HEK293 (cell line): Measurements from ENCODE around the gene ZBTB24.

Experiments used
- CTCF ChIA-PET: fragments of 350-600 bp; formaldehyde crosslinking; extraction: SDS; loops from one replicate; lab custom pipeline; 2021; ENCODE audit warnings: antibody characterized with exemption; lab: Yijun Ruan, JAX
- POLR2A ChIA-PET: fragments of 300-600 bp; formaldehyde crosslinking; extraction: SDS; loops from one replicate; lab custom pipeline; 2020; ENCODE audit warnings: antibody characterized with exemption, inconsistent platforms; lab: Yijun Ruan, JAX
- H3K27ac ChIP-seq: fragments of 200-500 bp; sonication (Bioruptor generic); 2 replicates; pipeline ENCODE4 v1.5.1; 2014; ENCODE audit warnings: low read depth, low read length, control low read depth, inconsistent platforms; ENCODE audit errors: extremely low read depth
- H3K36me3 ChIP-seq, 2 experiments: fragments of 200-500 bp in 1 of 2; sonication (Bioruptor generic) in 1 of 2; 1 replicate in 1 of 2; 2 replicates in 1 of 2; pipeline ENCODE4 v1.5.1; 2014 to 2017; ENCODE audit warnings: inconsistent platforms in 2 of 2, low read length in 2 of 2; ENCODE audit not compliant: control insufficient read depth in 2 of 2, insufficient read depth in 1 of 2
- H3K4me1 ChIP-seq: fragments of 200-500 bp; sonication (Bioruptor generic); 2 replicates; pipeline ENCODE4 v1.5.1; 2014; ENCODE audit warnings: mild to moderate bottlenecking, low read length, inconsistent platforms; ENCODE audit not compliant: control insufficient read depth, insufficient read depth
- H3K4me3 ChIP-seq: 2 replicates; pipeline ENCODE4 v1.5.1; 2011; ENCODE audit warnings: low read depth, mild to moderate bottlenecking, control low read depth, low read length, moderate library complexity
- H3K9me3 ChIP-seq: fragments of 200-500 bp; sonication (Bioruptor generic); 2 replicates; pipeline ENCODE4 v1.5.1; 2014; ENCODE audit warnings: low read depth, low read length, inconsistent platforms; ENCODE audit not compliant: control insufficient read depth, insufficient read depth
- GLIS2 ChIP-seq: fragments of 450-650 bp; formaldehyde crosslinking; IDR thresholded peaks from 2 replicates; pipeline ENCODE4 v1.5.1; 2016; ENCODE audit warnings: missing biosample characterization, missing genetic modification characterization
- KLF10 ChIP-seq: fragments of 450-650 bp; IDR thresholded peaks from 2 replicates; pipeline ENCODE4 v1.5.1; 2018; ENCODE audit warnings: missing biosample characterization, mild to moderate bottlenecking, missing genetic modification characterization
- SETDB1 ChIP-seq: IDR thresholded peaks from one replicate; pipeline ENCODE4 v1.6.1; 2017; ENCODE audit warnings: mild to moderate bottlenecking, low read length, moderate library complexity, mixed read lengths; ENCODE audit not compliant: insufficient read length
- TCF7L2 ChIP-seq: IDR thresholded peaks from 2 replicates; pipeline ENCODE4 v1.6.1; 2011; ENCODE audit warnings: low read depth, mild to moderate bottlenecking, inconsistent platforms, low read length, moderate library complexity, borderline replicate concordance
- ZBTB1 ChIP-seq: fragments of 450-650 bp; formaldehyde crosslinking; IDR thresholded peaks from 2 replicates; pipeline ENCODE4 v1.5.1; 2016; ENCODE audit warnings: missing biosample characterization, missing genetic modification characterization
- ZBTB8A ChIP-seq: fragments of 450-650 bp; formaldehyde crosslinking; IDR thresholded peaks from 2 replicates; pipeline ENCODE4 v1.5.1; 2016; ENCODE audit warnings: missing biosample characterization, missing genetic modification characterization
- ZFP37 ChIP-seq: fragments of 450-650 bp; formaldehyde crosslinking; IDR thresholded peaks from 2 replicates; pipeline ENCODE4 v1.5.1; 2016; ENCODE audit warnings: missing biosample characterization, missing genetic modification characterization
- ZNF133 ChIP-seq: fragments of 450-650 bp; formaldehyde crosslinking; IDR thresholded peaks from 2 replicates; pipeline ENCODE4 v1.5.1; 2016; ENCODE audit warnings: missing biosample characterization, missing genetic modification characterization
- ZNF214 ChIP-seq: fragments of 450-650 bp; formaldehyde crosslinking; IDR thresholded peaks from 2 replicates; pipeline ENCODE4 v1.5.1; 2017; ENCODE audit warnings: missing biosample characterization, mild to moderate bottlenecking, missing genetic modification characterization, borderline replicate concordance
- ZNF239 ChIP-seq: fragments of 450-650 bp; formaldehyde crosslinking; IDR thresholded peaks from 2 replicates; pipeline ENCODE4 v1.5.1; 2016; ENCODE audit warnings: missing biosample characterization, missing genetic modification characterization
- ZNF514 ChIP-seq: fragments of 450-650 bp; formaldehyde crosslinking; IDR thresholded peaks from 2 replicates; pipeline ENCODE4 v1.5.1; 2016; ENCODE audit warnings: missing biosample characterization, missing genetic modification characterization
- ZNF530 ChIP-seq: fragments of 450-650 bp; formaldehyde crosslinking; IDR thresholded peaks from 2 replicates; pipeline ENCODE4 v1.5.1; 2016; ENCODE audit warnings: low read depth, missing biosample characterization, missing genetic modification characterization
- ZNF558 ChIP-seq: fragments of 450-650 bp; formaldehyde crosslinking; IDR thresholded peaks from 2 replicates; pipeline ENCODE4 v1.5.1; 2016; ENCODE audit warnings: missing biosample characterization, missing genetic modification characterization
- ZNF654 ChIP-seq: fragments of 450-650 bp; formaldehyde crosslinking; IDR thresholded peaks from 2 replicates; pipeline ENCODE4 v1.5.1; 2016; ENCODE audit warnings: low read depth, missing biosample characterization, missing genetic modification characterization
- ZNF792 ChIP-seq: fragments of 450-650 bp; formaldehyde crosslinking; IDR thresholded peaks from 2 replicates; pipeline ENCODE4 v1.5.1; 2016; ENCODE audit warnings: missing biosample characterization, missing genetic modification characterization
- TF ChIP-seq, protein P1 (sequence below): fragments of 450-650 bp; formaldehyde crosslinking; IDR thresholded peaks from 2 replicates; pipeline ENCODE4 v1.5.1; 2016; ENCODE audit warnings: missing biosample characterization, missing genetic modification characterization
- TF ChIP-seq, protein P2 (sequence below): fragments of 450-650 bp; formaldehyde crosslinking; IDR thresholded peaks from 2 replicates; pipeline ENCODE4; 2016; ENCODE audit warnings: missing biosample characterization, missing genetic modification characterization
- TF ChIP-seq, protein P3 (sequence below): fragments of 450-650 bp; formaldehyde crosslinking; IDR thresholded peaks from 2 replicates; pipeline ENCODE4 v1.5.1; 2016; ENCODE audit warnings: missing biosample characterization, missing genetic modification characterization

Gene ZBTB24

DNA sequence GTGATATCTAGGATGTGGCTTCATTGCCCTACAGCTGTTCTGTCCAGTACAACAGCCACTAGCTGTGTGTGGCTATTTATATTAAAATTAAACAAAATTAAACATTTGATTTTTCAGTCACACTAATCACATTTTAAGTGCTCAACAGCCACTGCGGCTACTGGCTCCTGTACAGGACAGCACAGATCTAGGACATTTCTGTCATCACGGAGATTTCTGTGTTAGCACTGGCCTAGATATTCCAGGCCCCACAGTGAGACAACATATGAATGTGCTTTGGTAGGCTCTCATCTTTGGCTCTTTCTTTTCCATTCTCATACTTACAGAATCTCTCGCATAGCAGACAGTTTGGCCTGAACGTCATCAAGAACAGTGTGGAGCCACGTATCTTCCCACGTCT lies 48.4 kb upstream of the ZBTB24 start:
- CTCF ChIA-PET: no interaction called here

DNA sequence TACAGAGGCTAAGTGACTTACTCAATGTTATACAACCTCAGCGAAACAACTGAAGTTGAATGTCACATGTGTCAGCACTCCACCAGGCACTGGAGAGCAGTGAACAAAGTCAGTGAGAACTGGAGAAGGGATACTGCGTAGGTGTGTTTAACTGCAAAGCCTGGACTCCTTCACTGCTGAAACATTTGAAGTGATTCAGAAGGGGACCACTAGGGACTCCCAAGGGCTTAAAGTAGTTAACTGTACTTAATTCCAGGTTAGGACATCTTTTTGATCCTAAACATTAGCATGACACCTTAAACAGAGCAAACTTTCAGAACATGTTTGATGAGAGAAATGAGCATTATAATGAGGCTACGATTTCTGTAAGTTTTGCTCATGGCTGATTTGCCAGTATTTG lies 45.0 kb upstream of the ZBTB24 start:
- no peak overlapping the region for H3K27ac ChIP-seq
- TF ChIP-seq, protein P1, sequence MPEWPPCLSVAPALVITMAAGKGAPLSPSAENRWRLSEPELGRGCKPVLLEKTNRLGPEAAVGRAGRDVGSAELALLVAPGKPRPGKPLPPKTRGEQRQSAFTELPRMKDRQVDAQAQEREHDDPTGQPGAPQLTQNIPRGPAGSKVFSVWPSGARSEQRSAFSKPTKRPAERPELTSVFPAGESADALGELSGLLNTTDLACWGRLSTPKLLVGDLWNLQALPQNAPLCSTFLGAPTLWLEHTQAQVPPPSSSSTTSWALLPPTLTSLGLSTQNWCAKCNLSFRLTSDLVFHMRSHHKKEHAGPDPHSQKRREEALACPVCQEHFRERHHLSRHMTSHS (tag by site-specific recombination): no peak
- TF ChIP-seq, protein P2, sequence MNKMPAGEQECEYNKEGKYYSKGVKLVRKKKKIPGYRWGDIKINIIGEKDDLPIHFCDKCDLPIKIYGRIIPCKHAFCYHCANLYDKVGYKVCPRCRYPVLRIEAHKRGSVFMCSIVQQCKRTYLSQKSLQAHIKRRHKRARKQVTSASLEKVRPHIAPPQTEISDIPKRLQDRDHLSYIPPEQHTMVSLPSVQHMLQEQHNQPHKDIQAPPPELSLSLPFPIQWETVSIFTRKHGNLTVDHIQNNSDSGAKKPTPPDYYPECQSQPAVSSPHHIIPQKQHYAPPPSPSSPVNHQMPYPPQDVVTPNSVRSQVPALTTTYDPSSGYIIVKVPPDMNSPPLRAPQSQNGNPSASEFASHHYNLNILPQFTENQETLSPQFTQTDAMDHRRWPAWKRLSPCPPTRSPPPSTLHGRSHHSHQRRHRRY (tag by site-specific recombination): no peak
- TF ChIP-seq TCF7L2 (no peak), KLF10 (no peak)
- no peak overlapping the region for H3K4me3 ChIP-seq
- no peaks in the 10 kb centered on the region for H3K9me3 ChIP-seq
- ChIA-PET CTCF (interaction anchor here (0.6 to 6.0 kb wide), 18 partner anchors 10 to 1234 kb away, joined by 3 to 49 read pairs (median 4); no protein-coding TSS in a partner anchor), POLR2A (no interaction called here)
- H3K36me3 ChIP-seq: no peaks in the 10 kb centered on the region
- no peaks in the 10 kb centered on the region for H3K4me1 ChIP-seq

More for the DNA sequence above, 48.4 kb upstream of the ZBTB24 start:
- no peaks in the 10 kb centered on the region for H3K4me1 ChIP-seq
- TF ChIP-seq ZNF214 (no peak), ZBTB8A (tag by site-specific recombination) (no peak), GLIS2 (tag by site-specific recombination) (no peak), ZFP37 (tag by site-specific recombination) (no peak)
- no peak overlapping the region for H3K4me3 ChIP-seq
- no peak overlapping the region for H3K27ac ChIP-seq
- H3K9me3 ChIP-seq: no peaks in the 10 kb centered on the region
- no peaks in the 10 kb centered on the region for H3K36me3 ChIP-seq
- POLR2A ChIA-PET: no interaction called here

DNA sequence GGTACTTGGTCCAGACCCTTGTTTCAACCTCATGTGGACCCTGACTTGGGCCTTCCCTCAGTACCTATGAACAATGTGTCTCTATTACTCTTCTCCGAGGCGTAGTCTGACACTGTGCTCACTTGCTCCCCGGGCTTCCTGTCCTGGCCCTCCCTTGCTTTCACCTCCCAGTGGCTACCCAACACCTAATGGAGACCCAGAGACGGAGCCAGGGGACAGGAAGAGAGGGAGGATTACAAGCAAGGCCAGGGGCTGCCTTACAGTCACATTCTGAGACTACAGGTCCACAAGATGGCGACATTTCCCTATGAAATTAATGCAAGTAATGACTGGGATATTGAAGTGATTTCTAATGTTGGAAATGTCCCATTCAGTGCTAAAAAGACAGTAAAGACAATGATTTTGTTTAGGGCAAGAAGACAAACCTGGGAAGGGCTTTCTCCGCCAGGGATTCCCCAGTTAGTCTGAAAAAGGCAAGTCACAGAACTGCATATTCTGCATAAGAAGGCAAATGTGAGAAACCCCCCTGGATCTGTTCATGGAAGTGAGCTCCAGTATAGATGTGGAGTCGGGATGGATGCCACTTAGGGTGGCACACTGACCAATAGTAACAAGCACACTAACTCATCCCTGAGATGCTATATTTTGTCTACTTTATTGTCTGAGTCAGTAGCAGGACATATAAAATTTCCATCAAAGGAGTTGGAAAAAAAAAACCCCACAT lies 44.0 kb upstream of the ZBTB24 start:
- TF ChIP-seq, protein P3, sequence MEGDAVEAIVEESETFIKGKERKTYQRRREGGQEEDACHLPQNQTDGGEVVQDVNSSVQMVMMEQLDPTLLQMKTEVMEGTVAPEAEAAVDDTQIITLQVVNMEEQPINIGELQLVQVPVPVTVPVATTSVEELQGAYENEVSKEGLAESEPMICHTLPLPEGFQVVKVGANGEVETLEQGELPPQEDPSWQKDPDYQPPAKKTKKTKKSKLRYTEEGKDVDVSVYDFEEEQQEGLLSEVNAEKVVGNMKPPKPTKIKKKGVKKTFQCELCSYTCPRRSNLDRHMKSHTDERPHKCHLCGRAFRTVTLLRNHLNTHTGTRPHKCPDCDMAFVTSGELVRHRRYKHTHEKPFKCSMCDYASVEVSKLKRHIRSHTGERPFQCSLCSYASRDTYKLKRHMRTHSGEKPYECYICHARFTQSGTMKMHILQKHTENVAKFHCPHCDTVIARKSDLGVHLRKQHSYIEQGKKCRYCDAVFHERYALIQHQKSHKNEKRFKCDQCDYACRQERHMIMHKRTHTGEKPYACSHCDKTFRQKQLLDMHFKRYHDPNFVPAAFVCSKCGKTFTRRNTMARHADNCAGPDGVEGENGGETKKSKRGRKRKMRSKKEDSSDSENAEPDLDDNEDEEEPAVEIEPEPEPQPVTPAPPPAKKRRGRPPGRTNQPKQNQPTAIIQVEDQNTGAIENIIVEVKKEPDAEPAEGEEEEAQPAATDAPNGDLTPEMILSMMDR: peak; percentile 53; the same call in 1 of the 2 replicates
- no peak for TF ChIP-seq ZNF792 (tag by site-specific recombination)
- TF ChIP-seq ZNF530 (tag by site-specific recombination): peak; percentile 81; the same call in 1 of the 2 replicates
- TF ChIP-seq ZNF654: peak; percentile 92
- no peaks in the 10 kb centered on the region for H3K9me3 ChIP-seq
- CTCF ChIA-PET: interaction anchor here (0.6 to 6.0 kb wide), 21 partner anchors 9 to 1235 kb away, joined by 3 to 49 read pairs (median 5); no protein-coding TSS in a partner anchor
- POLR2A ChIA-PET: no interaction called here
- no peaks in the 10 kb centered on the region for H3K36me3 ChIP-seq
- no peak overlapping the region for H3K4me3 ChIP-seq
- H3K27ac ChIP-seq: no peak overlapping the region
- H3K4me1 ChIP-seq: no peaks in the 10 kb centered on the region

DNA sequence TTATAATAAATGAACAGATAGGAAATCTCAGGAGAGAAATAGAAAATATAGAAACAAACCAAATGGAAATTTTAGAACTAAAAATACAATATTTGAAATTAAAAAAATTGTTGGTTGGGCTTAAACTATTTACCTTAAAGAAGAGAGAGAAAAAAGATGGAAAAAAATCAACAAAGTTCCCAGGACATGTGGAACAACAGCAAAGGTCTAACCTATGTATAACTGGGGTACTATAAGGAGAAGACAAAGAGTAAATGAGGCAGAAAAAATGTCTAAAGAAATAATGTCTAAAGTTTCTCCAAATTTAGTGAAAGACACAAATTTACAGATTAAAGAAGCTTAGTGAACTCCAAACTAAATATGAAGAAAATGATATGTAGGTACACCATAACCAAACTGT lies 41.1 kb upstream of the ZBTB24 start:
- Histone ChIP-seq H3K27ac (no peak overlapping the region), H3K4me1 (no peaks in the 10 kb centered on the region), H3K4me3 (no peak overlapping the region), H3K9me3 (no peaks in the 10 kb centered on the region)
- POLR2A ChIA-PET: no interaction called here
- TF ChIP-seq ZNF239 (tag by site-specific recombination): no peak
- no peak for TF ChIP-seq ZBTB1 (tag by site-specific recombination)
- peak; percentile 64 for TF ChIP-seq SETDB1
- peak; percentile 91 for TF ChIP-seq ZNF133 (tag by site-specific recombination)
- TF ChIP-seq ZNF558: peak; percentile 44; the same call in 1 of the 2 replicates
- no peak for TF ChIP-seq ZNF514
- TF ChIP-seq, all 188 proteins: peak for 3
- CTCF ChIA-PET: interaction anchor here (0.6 to 6.0 kb wide), 2 partner anchors 515 to 894 kb away, joined by 3 to 49 read pairs; no protein-coding TSS in a partner anchor
- no peaks in the 10 kb centered on the region for H3K36me3 ChIP-seq
